Calu3 (cell line): ENCODE results near the gene FGGY. TPM values are rescaled to one million over a fixed set of nuclear protein-coding genes. Genes with fewer than 3 reads are reported as not detected.

Experiments used
- BruUV-seq: library from RNA; stranded (reverse); fragments of 400-500 nt; replicated peaks from 2 replicates; lab custom pipeline; 2021; lab: Mats Ljungman, UMichigan
- CTCF ChIA-PET: fragments of 300-600 bp; sonication (Branson Sonifier 250); formaldehyde crosslinking; loops from one replicate; lab custom pipeline; 2022; ENCODE audit warnings: antibody characterized with exemption; lab: Charles Lee
- DNase-seq: peaks from one replicate; pipeline ENCODE4 v3.0.0; 2022
- H3K27ac Mint-ChIP-seq: one replicate; pipeline ENCODE4 v1.8.0; 2022; ENCODE audit warnings: mixed read lengths; ENCODE audit not compliant: unreplicated experiment
- H3K27me3 Mint-ChIP-seq: one replicate; pipeline ENCODE4 v1.8.0; 2022; ENCODE audit warnings: mixed read lengths; ENCODE audit not compliant: unreplicated experiment
- H3K36me3 Mint-ChIP-seq: one replicate; pipeline ENCODE4 v1.8.0; 2022; ENCODE audit warnings: mild to moderate bottlenecking, moderate library complexity, mixed read lengths; ENCODE audit not compliant: insufficient read depth, unreplicated experiment
- H3K4me1 Mint-ChIP-seq: one replicate; pipeline ENCODE4 v1.8.0; 2022; ENCODE audit warnings: mild to moderate bottlenecking, low read depth, mixed read lengths; ENCODE audit not compliant: unreplicated experiment
- H3K4me3 Mint-ChIP-seq: one replicate; pipeline ENCODE4 v1.8.0; 2022; ENCODE audit warnings: mild to moderate bottlenecking, low read depth, moderate library complexity, mixed read lengths; ENCODE audit not compliant: unreplicated experiment
- H3K9me3 Mint-ChIP-seq: one replicate; pipeline ENCODE4 v1.8.0; 2022; ENCODE audit warnings: low read depth, mixed read lengths; ENCODE audit not compliant: unreplicated experiment
- intact Hi-C: fragments of 100-400 bp; cut with micrococcal nuclease; formaldehyde crosslinking; loops from one replicate; pipeline ENCODE4 v1.10.0; 2022; ENCODE audit not compliant: unreplicated experiment
- total RNA-seq: library from RNA; stranded (reverse); gene quantifications from 2 replicates; pipeline ENCODE4 v1.2.3, GENCODE V29; 2022
- TF ChIP-seq, protein P1 (sequence below): fragments of 200-600 bp; IDR thresholded peaks from one replicate; pipeline ENCODE4 v1.8.0; 2022; ENCODE audit warnings: antibody characterized with exemption; ENCODE audit not compliant: unreplicated experiment

The FGGY gene
- total RNA-seq, 1 experiment from 2014 or later = 11.1 TPM

DNA sequence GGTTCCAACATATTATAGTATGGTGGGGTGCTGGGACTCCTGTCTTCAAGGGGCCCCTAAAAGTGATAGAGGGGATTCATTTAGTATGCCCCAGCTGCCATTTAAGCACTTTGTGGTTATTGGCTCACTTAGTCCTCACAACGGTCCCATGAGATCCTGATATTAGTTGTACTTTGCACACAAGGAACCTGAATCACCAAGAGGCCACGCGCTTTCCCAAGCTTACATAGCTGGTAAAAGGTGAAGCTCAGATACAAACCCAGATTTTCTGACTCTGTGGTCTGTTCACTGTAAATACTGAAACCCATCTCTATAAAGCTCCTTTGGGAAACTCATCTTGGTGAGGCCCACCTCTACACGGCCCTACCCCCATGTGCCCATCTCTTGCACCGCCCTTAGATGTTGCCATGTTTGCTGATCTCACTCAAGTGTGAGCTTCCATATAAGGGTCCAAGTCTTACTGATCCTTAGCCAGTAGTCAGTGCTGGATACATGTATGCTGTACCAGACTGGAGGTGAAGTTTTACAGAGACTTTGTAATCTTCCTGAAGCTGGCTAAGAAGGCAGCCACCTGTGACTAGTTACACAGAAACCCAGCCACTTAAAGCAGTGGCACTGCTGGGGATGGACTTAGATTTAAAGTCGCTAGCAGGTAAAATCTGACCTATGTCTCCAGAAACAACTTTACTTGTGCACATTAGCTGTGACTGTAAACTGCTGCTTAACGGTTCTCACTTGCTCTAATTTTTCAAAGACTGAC is 393.5 kb downstream of the FGGY start:
- CTCF ChIA-PET = interaction anchor here (1.6 kb wide), 1 partner anchor 9 kb away, joined by 3 read pairs; no protein-coding TSS in a partner anchor
- H3K4me1 Mint-ChIP-seq = peaks cover 1% of the 10 kb centered on the region
- intact Hi-C loops = no loop called here
- no peaks in the 10 kb centered on the region for H3K36me3 Mint-ChIP-seq
- DNase-seq = no peak
- peaks cover 4% of the 10 kb centered on the region for H3K9me3 Mint-ChIP-seq
- H3K4me3 Mint-ChIP-seq = no peak overlapping the region
- H3K27me3 Mint-ChIP-seq = no peaks in the 10 kb centered on the region
- TF ChIP-seq, protein P1, sequence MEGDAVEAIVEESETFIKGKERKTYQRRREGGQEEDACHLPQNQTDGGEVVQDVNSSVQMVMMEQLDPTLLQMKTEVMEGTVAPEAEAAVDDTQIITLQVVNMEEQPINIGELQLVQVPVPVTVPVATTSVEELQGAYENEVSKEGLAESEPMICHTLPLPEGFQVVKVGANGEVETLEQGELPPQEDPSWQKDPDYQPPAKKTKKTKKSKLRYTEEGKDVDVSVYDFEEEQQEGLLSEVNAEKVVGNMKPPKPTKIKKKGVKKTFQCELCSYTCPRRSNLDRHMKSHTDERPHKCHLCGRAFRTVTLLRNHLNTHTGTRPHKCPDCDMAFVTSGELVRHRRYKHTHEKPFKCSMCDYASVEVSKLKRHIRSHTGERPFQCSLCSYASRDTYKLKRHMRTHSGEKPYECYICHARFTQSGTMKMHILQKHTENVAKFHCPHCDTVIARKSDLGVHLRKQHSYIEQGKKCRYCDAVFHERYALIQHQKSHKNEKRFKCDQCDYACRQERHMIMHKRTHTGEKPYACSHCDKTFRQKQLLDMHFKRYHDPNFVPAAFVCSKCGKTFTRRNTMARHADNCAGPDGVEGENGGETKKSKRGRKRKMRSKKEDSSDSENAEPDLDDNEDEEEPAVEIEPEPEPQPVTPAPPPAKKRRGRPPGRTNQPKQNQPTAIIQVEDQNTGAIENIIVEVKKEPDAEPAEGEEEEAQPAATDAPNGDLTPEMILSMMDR = no peak
- H3K27ac Mint-ChIP-seq = no peak overlapping the region
- BruUV-seq = no TSS peak

DNA sequence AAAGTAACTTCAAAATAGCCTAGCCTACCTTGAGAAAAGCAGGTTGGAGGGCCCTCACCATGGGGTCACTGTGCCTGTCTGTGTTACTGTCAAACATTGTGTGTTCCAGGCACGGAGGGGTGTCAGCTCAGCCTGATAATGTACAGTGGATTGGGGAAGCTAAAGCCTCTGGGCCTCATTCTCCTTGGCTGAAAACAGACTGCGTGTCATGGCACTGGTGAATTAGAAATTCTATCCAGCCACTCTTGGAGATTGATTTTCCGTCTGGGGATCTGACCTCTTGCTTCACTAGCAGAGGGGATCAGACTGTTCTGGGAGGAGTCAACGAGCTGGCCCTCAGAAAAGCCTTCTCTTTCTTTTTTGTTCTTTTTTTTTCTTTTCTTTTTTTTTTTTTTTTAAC is 394.4 kb downstream of the FGGY start:
- peaks cover 4% of the 10 kb centered on the region for H3K9me3 Mint-ChIP-seq
- H3K4me3 Mint-ChIP-seq = no peak overlapping the region
- H3K36me3 Mint-ChIP-seq = no peaks in the 10 kb centered on the region
- no peaks in the 10 kb centered on the region for H3K27me3 Mint-ChIP-seq
- DNase-seq = no peak
- no peaks in the 10 kb centered on the region for H3K4me1 Mint-ChIP-seq
- H3K27ac Mint-ChIP-seq = no peak overlapping the region
- intact Hi-C loops = no loop called here
- CTCF ChIA-PET = interaction anchor here (1.6 kb wide), 1 partner anchor 8 kb away, joined by 3 read pairs; no protein-coding TSS in a partner anchor
- TF ChIP-seq, protein P1 = no peak
- no TSS peak for BruUV-seq

DNA sequence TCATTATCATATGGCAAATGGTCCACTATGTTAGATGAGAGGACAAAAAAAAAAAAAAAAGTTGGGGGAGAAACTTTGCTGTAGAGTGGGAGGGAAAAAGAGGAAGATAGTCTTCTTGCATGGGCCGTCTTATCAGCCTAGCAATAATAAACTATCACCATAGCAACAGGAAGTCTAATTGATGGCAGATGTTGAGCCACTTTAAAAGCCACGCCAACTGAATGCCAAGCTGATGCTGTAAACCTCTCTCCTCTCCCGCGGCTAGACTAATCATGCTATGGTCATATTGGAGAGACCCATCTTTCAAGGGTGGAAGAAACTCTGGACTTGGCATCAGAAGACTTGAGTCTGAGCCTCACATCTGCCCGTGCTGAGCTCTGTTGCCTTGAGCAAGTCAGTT is 395.7 kb downstream of the FGGY start:
- CTCF ChIA-PET = interaction anchor here (0.7 kb wide), 1 partner anchor 21 kb away, joined by 6 read pairs; no protein-coding TSS in a partner anchor
- Mint-ChIP-seq H3K4me3 (no peak overlapping the region), H3K9me3 (peaks cover 4% of the 10 kb centered on the region), H3K27me3 (no peaks in the 10 kb centered on the region), H3K4me1 (peaks cover 12% of the 10 kb centered on the region), H3K36me3 (no peaks in the 10 kb centered on the region), H3K27ac (no peak overlapping the region)
- DNase-seq = no peak
- intact Hi-C loops = no loop called here
- TF ChIP-seq, protein P1 = no peak
- BruUV-seq = no TSS peak

DNA sequence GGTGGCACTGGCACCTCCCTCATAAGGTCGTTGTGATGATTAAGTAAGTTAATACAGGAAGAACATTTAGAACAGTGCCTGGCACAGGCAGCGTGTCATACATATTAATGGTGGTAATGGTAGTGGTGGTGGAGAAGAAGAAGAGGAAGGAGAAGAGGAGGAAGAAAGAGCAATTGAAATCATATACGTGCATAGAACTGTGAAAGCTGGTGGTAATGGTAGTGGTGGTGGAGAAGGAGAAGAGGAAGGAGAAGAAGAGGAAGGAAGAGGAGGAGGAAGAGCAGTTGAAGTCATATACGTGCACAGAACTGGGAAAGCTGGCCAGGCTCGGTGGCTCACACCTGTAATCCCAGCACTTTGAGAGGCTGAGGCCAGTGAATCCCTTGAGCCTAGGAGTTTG is 396.5 kb downstream of the FGGY start:
- H3K4me1 Mint-ChIP-seq = peaks cover 16% of the 10 kb centered on the region
- H3K27me3 Mint-ChIP-seq = no peaks in the 10 kb centered on the region
- peaks cover 4% of the 10 kb centered on the region for H3K9me3 Mint-ChIP-seq
- no peak for DNase-seq
- CTCF ChIA-PET = no interaction called here
- TF ChIP-seq, protein P1 = no peak
- H3K4me3 Mint-ChIP-seq = no peak overlapping the region
- no peak overlapping the region for H3K27ac Mint-ChIP-seq
- intact Hi-C loops = no loop called here
- no TSS peak for BruUV-seq
- H3K36me3 Mint-ChIP-seq = no peaks in the 10 kb centered on the region
